GM19043 (cell line): ENCODE data around the gene SPRED2.

Experiments used
- ATAC-seq: cut with Tn5 transposase; IDR thresholded peaks from one replicate; pipeline ENCODE4 v1.9.1; 2021; ENCODE audit warnings: low read depth; ENCODE audit not compliant: unreplicated experiment

The SPRED2 gene

GRCh38 chr2:65261676-65262075 is 170.7 kb downstream of the SPRED2 start:
- no peak for ATAC-seq
